Astrocyte of the spinal cord (primary cell): ENCODE measurements around the gene MAN1C1.

Source experiments
- DNase-seq: peaks from one replicate; pipeline ENCODE4 v3.0.0; 2011; ENCODE audit warnings: low read depth, low spot score
- H3K4me3 ChIP-seq: 2 replicates; pipeline ENCODE4 v1.5.1; 2011; ENCODE audit warnings: low read depth, mild to moderate bottlenecking, low read length, moderate library complexity
- in situ Hi-C: cut with HindIII; loops from 2 replicates; pipeline ENCODE4 v1.10.0; 2017; ENCODE audit warnings: low sequenced_read_pairs
- TF ChIP-seq, protein P1 (sequence below): IDR thresholded peaks from 2 replicates; pipeline ENCODE4 v1.5.1; 2012; ENCODE audit warnings: low read depth, mild to moderate bottlenecking, low read length, inconsistent platforms

MAN1C1 gene

DNA sequence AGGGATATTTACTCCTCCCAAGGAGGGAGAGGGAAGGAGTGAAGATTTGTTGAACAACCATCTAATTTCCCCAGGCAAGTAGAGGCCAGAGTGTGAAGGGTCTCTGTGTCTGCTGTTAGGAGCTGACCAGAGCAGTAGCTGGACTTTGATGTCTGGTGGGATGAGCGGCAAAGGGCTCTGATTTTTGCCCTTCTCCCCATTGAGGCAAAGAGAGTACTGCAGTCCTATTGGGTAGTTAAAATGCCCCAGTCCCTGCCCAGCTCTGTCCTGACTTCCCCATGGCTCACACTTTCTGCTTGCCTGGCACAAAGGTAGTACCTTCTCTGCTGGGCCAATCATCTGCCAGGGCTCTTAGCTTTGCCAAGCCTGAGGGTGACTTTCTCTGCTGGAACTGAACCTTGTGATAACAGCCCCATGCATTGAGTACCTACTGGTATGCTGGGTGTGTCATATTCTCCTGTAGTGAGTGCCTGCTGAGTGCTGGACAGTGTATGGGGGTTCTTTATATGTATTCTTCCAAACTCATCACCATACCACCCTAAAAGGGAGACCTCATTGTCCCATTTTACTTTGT, 119.5 kb downstream of the MAN1C1 start:
- no peak overlapping the region for H3K4me3 ChIP-seq
- TF ChIP-seq, protein P1, sequence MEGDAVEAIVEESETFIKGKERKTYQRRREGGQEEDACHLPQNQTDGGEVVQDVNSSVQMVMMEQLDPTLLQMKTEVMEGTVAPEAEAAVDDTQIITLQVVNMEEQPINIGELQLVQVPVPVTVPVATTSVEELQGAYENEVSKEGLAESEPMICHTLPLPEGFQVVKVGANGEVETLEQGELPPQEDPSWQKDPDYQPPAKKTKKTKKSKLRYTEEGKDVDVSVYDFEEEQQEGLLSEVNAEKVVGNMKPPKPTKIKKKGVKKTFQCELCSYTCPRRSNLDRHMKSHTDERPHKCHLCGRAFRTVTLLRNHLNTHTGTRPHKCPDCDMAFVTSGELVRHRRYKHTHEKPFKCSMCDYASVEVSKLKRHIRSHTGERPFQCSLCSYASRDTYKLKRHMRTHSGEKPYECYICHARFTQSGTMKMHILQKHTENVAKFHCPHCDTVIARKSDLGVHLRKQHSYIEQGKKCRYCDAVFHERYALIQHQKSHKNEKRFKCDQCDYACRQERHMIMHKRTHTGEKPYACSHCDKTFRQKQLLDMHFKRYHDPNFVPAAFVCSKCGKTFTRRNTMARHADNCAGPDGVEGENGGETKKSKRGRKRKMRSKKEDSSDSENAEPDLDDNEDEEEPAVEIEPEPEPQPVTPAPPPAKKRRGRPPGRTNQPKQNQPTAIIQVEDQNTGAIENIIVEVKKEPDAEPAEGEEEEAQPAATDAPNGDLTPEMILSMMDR, result no peak
- no peak for DNase-seq
- in situ Hi-C loops, result no loop called here

DNA sequence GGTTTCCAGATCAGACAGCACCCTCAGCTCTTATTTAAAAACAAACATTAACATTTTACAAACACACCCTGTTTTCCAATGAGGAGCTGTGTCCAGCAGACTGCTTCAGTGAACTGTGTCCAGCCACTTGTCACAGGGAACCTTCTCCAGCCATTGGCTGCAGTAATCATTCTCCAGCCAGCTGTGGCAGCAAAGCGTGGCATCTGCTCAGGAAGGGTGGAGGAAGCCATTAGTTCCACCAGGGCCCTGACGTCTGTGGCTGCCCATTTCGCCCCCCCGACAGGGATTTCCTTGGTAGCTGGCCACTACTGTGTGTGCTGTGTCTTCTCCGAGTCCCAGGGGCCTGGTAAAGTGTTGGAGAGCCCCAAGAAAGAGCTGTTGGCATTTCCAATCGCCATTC, 120.5 kb downstream of the MAN1C1 start:
- TF ChIP-seq, protein P1, result no peak
- no peak overlapping the region for H3K4me3 ChIP-seq
- in situ Hi-C loops, result no loop called here
- DNase-seq, result no peak

DNA sequence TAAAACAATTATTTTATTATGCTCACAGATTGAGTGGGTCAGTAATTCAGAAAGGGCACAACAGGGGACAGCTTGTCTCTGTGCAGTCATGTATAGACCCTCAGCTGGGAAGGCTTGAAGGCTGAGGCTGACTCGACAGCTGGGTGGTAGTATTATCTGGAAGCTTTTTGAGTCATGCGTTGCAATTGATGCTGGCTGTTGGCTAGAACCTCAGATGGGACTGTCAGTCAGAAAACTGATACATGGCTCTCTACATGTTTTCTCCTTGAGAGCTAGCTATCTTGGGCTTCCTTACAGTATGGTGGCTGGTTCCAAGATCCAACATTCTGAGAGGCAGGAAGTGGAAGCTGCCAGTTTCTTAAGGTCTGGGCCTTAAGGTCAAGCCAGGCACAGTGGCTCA, 121.9 kb downstream of the MAN1C1 start:
- DNase-seq, result no peak
- TF ChIP-seq, protein P1, result no peak
- in situ Hi-C loops, result no loop called here
- no peak overlapping the region for H3K4me3 ChIP-seq

DNA sequence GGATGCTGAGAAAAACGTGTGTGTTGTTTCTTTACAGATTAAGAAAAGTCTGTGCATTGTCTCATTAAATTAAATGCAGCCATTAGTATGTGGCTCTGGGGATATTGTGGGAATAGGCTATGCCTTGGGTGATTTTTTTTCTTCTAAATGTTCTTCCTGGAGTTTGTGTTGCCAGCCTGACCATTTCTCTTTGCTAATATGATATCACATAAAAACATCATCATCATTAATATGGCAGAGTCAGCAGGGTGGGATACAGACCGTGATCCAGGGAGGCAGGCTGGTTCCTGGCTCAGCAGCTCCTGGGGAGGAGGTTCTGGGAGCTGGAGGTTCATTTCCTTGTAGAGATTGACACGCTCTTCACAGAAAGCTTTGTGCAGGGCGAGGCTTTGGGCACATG, 122.8 kb downstream of the MAN1C1 start:
- TF ChIP-seq, protein P1, result no peak
- no peak for DNase-seq
- H3K4me3 ChIP-seq, result no peak overlapping the region
- in situ Hi-C loops, result no loop called here

DNA sequence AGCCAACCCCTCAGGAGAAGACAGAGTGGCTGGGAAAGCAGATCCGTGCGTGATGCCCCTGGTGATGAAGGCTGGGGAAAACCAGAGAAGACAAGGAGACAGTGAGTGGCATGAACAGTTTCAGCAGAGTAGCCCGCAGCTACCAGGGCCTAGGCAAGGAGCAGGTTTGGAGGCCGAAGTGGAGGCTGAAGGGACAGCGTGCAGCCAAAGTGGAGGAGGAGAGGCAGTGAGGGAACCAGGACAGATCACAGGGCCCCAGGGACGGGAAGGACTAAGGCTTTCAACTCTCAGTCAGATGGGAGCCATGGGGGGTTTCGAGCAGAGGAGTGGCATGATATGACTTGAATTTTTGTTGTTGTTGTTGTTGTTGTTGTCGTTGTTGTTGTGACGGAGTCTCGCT, 123.5 kb downstream of the MAN1C1 start:
- TF ChIP-seq, protein P1, result no peak
- no peak for DNase-seq

DNA sequence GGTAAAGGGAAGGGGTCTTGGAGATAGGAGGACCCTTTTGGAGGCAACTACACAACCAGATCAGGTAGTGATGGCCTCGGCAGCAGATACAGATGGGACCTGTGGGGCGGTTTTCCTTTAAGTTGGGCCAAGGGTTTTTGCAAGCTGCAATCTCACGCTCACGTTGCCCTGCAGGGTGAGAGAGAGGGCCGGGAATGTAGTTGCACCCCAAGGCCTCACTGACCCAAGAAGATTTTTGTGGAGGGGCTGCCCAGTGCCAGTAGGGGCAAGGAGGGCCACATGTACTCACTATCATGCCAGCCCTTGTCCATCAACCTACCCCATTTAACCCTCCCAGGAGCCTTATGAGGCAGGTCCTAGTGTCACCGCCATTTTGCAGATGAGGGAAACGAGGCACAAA, 125.7 kb downstream of the MAN1C1 start:
- no peak for DNase-seq

More for the DNA sequence above, 123.5 kb downstream of the MAN1C1 start:
- H3K4me3 ChIP-seq, result no peak overlapping the region
- in situ Hi-C loops, result no loop called here

More for the DNA sequence above, 125.7 kb downstream of the MAN1C1 start:
- no peak overlapping the region for H3K4me3 ChIP-seq
- in situ Hi-C loops, result no loop called here
- TF ChIP-seq, protein P1, result no peak
